ENCODE results near the gene LCLAT1. TPM values are rescaled to one million over a fixed set of nuclear protein-coding genes. Genes with fewer than 3 reads are reported as not detected.

The LCLAT1 gene
- total RNA-seq, 2 experiments from 2014 or later: 8.3 to 10.2 TPM

GRCh38 chr2:30456579-30456978, 9.5 kb downstream of the LCLAT1 start:
- Histone ChIP-seq H3K27me3 (ENCODE audit: control insufficient read depth in 1 of 2, insufficient read depth in 2 of 2, low read length in 2 of 2) (no peaks in the 10 kb centered on the region), H3K27ac (ENCODE audit: low read depth in 1 of 2, low read length in 2 of 2) (no peak overlapping the region), H3K4me3 (ENCODE audit: low read length) (no peak overlapping the region), H3K36me3 (ENCODE audit: insufficient read depth, low read length) (no peaks in the 10 kb centered on the region), H3K4me1 (ENCODE audit: insufficient read depth, low read length) (peaks cover 19% of the 10 kb centered on the region), H3K9me3 (ENCODE audit: control insufficient read depth in 1 of 2, insufficient read depth in 1 of 2, low read length in 2 of 2) (no peaks in the 10 kb centered on the region)
- no peak overlapping the region for H3K27ac Mint-ChIP-seq
- no peaks in the 10 kb centered on the region for H3K9me3 Mint-ChIP-seq
- ChIA-PET CTCF (no interaction called here), POLR2A (no interaction called here)
- no peak overlapping the region for H3K4me3 Mint-ChIP-seq
- intact Hi-C loops (cut with DNase I, micrococcal nuclease): loop anchor here in 1 of 2 experiments (10.0 kb wide), 1 partner anchor 52 kb away; no protein-coding TSS in a partner anchor
- no peak for TF ChIP-seq CTCF (IDR thresholded peaks at IDR 0.05)
- DNase-seq (no peak), ATAC-seq (ENCODE audit: poor library complexity) (no peak)
- peaks cover 13% of the 10 kb centered on the region for H3K36me3 Mint-ChIP-seq (ENCODE audit: low read depth)
- H3K27me3 Mint-ChIP-seq: no peaks in the 10 kb centered on the region
- peaks cover 68% of the 10 kb centered on the region for H3K4me1 Mint-ChIP-seq (ENCODE audit: low read depth)

- DNase-seq: no peak
- Mint-ChIP-seq H3K4me1 (ENCODE audit: low read depth) (peaks cover 67% of the 10 kb centered on the region), H3K27me3 (no peaks in the 10 kb centered on the region), H3K9me3 (no peaks in the 10 kb centered on the region), H3K27ac (no peak overlapping the region), H3K4me3 (no peak overlapping the region), H3K36me3 (ENCODE audit: low read depth) (peaks cover 13% of the 10 kb centered on the region)
- Histone ChIP-seq H3K27me3 (ENCODE audit: control insufficient read depth in 1 of 2, insufficient read depth in 2 of 2, low read length in 2 of 2) (no peaks in the 10 kb centered on the region), H3K27ac (ENCODE audit: low read depth in 1 of 2, low read length in 2 of 2) (no peak overlapping the region), H3K9me3 (ENCODE audit: control insufficient read depth in 1 of 2, insufficient read depth in 1 of 2, low read length in 2 of 2) (no peaks in the 10 kb centered on the region), H3K36me3 (ENCODE audit: insufficient read depth, low read length) (no peaks in the 10 kb centered on the region), H3K4me1 (ENCODE audit: insufficient read depth, low read length) (peaks cover 19% of the 10 kb centered on the region), H3K4me3 (ENCODE audit: low read length) (no peak overlapping the region)
- no peak for TF ChIP-seq CTCF (IDR thresholded peaks at IDR 0.05)
- ChIA-PET CTCF (interaction anchor here (1.6 kb wide), 1 partner anchor 254 kb away, joined by 3 read pairs; no protein-coding TSS in a partner anchor), POLR2A (no interaction called here)
- ATAC-seq (ENCODE audit: poor library complexity): no peak
- intact Hi-C loops (cut with DNase I, micrococcal nuclease): loop anchor here in 1 of 2 experiments (10.0 kb wide), 1 partner anchor 52 kb away; no protein-coding TSS in a partner anchor
Observed at GRCh38 chr2:30457296-30457695, 10.2 kb downstream of the LCLAT1 start.

DNA sequence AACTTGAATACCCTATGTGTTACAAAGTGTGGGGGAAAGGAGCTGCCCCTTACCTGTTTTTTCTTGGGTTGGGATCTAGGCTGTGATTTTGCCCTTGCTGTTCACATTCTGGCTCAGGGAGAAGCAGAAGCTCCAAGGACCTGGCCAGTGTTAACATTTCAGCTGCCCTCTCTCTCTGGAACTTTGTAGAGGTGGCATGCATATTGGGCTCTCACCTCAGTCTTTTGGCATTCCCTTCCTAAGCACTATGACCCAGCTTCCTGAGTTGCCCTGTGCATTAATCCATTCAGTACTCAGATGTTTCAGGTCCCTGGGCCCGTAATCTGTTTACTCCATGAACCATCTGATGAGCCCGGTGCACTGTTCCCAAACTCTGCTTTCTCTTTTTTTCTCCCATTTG, 12.1 kb downstream of the LCLAT1 start:
- Histone ChIP-seq H3K36me3 (ENCODE audit: insufficient read depth, low read length) (no peaks in the 10 kb centered on the region), H3K9me3 (ENCODE audit: control insufficient read depth in 1 of 2, insufficient read depth in 1 of 2, low read length in 2 of 2) (no peaks in the 10 kb centered on the region), H3K4me3 (ENCODE audit: low read length) (no peak overlapping the region), H3K4me1 (ENCODE audit: insufficient read depth, low read length) (peaks cover 16% of the 10 kb centered on the region), H3K27ac (ENCODE audit: low read depth in 1 of 2, low read length in 2 of 2) (no peak overlapping the region), H3K27me3 (ENCODE audit: control insufficient read depth in 1 of 2, insufficient read depth in 2 of 2, low read length in 2 of 2) (no peaks in the 10 kb centered on the region)
- DNase-seq: no peak
- CTCF ChIA-PET: interaction anchor here (1.1 to 1.8 kb wide), 3 partner anchors 9 to 252 kb away, joined by 3 to 6 read pairs (median 3); no protein-coding TSS in a partner anchor
- intact Hi-C loops (cut with DNase I, micrococcal nuclease): loop anchor here in 1 of 2 experiments (10.0 kb wide), 1 partner anchor 54 kb away; no protein-coding TSS in a partner anchor
- no peak for ATAC-seq (ENCODE audit: poor library complexity)
- no peak overlapping the region for H3K4me3 Mint-ChIP-seq
- H3K36me3 Mint-ChIP-seq (ENCODE audit: low read depth): peaks cover 13% of the 10 kb centered on the region
- no peaks in the 10 kb centered on the region for H3K9me3 Mint-ChIP-seq
- peaks cover 65% of the 10 kb centered on the region for H3K4me1 Mint-ChIP-seq (ENCODE audit: low read depth)
- POLR2A ChIA-PET: no interaction called here
- no peaks in the 10 kb centered on the region for H3K27me3 Mint-ChIP-seq
- H3K27ac Mint-ChIP-seq: no peak overlapping the region
- no peak for TF ChIP-seq CTCF (IDR thresholded peaks at IDR 0.05)

Measured in CD4-positive, alpha-beta T cell (primary cell).